Measurements from ENCODE around the gene PMM1. TPM values are rescaled to one million over a fixed set of nuclear protein-coding genes. Genes with fewer than 3 reads are reported as not detected.

Gene PMM1
- total RNA-seq, 2 experiments from 2014 or later: 44.4 to 46.2 TPM

DNA sequence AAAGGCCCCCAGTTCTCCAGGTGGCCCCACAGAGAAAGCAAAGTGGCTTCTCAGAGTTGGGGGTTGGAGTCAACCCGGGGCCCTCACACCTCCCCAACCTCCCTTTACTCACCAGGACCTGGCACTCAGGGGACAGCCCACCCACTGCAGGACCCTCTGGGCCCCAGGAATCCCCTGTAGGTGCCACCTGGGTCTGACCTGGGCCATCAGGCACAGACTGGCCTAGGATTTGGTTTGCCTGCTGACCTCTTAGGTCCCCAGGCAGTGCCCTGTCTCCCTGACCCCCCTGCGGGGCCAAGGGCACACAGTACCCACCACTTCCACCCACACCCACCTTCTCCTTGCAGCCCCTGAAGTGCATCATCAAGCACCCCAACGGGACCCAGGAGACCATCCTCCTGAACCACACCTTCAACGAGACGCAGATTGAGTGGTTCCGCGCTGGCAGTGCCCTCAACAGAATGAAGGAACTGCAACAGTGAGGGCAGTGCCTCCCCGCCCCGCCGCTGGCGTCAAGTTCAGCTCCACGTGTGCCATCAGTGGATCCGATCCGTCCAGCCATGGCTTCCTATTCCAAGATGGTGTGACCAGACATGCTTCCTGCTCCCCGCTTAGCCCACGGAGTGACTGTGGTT is 61.4 kb downstream of the PMM1 start:
- Mint-ChIP-seq H3K36me3 (ENCODE audit: low read depth) (peaks cover 30% of the 10 kb centered on the region), H3K9me3 (no peaks in the 10 kb centered on the region), H3K4me3 (no peak overlapping the region), H3K27me3 (no peaks in the 10 kb centered on the region), H3K27ac (no peak overlapping the region), H3K4me1 (peaks cover 13% of the 10 kb centered on the region)
- ChIA-PET CTCF (interaction anchor here (1.2 to 5.3 kb wide), 5 partner anchors 10 to 125 kb away, joined by 3 to 78 read pairs (median 8); no protein-coding TSS in a partner anchor), POLR2A (interaction anchor here (0.6 to 1.9 kb wide), 3 partner anchors 82 to 308 kb away, joined by 3 to 9 read pairs (median 3); partner anchors contain the start of gene TOB2)
- no peak for DNase-seq

Other genes starting within 250 kb of the PMM1 start
- 1 to 10 TPM; 2.3 to 3.3 TPM for gene TEF, start 207.9 kb downstream of the PMM1 start, total RNA-seq
- 10 to 100 TPM; 38.7 to 41.2 TPM for gene TOB2, start 143.0 kb downstream of the PMM1 start, total RNA-seq
- 10 to 100 TPM; 43.9 to 55.3 TPM for gene PHF5A, start 121.1 kb downstream of the PMM1 start, total RNA-seq
- gene ACO2, start 120.7 kb downstream of the PMM1 start, total RNA-seq: 10 to 100 TPM; 69.9 to 72.2 TPM
- 10 to 100 TPM; 19.2 to 20.5 TPM for gene POLR3H, start 45.4 kb downstream of the PMM1 start, total RNA-seq
- not detected for gene CSDC2, start 28.8 kb downstream of the PMM1 start, total RNA-seq
- gene DESI1, start 31.2 kb upstream of the PMM1 start, total RNA-seq: 10 to 100 TPM; 49.3 to 53.6 TPM
- gene XRCC6, start 31.5 kb upstream of the PMM1 start, total RNA-seq: 100 to 1,000 TPM; 244 to 251 TPM
- 100 to 1,000 TPM; 166 to 176 TPM for gene SNU13, start 99.0 kb upstream of the PMM1 start, total RNA-seq
- 10 to 100 TPM; 75.5 to 79.1 TPM for gene MEI1, start 109.7 kb upstream of the PMM1 start, total RNA-seq
- gene CCDC134, start 210.8 kb upstream of the PMM1 start, total RNA-seq: 10 to 100 TPM; 17.9 to 20.3 TPM
- gene SREBF2, start 243.3 kb upstream of the PMM1 start, total RNA-seq: 100 to 1,000 TPM; 150 to 157 TPM

Data from activated CD4-positive, alpha-beta memory T cell treated with anti-CD3 and anti-CD28 coated beads, Interleukin-2, amount 10 ng/mL, durations not matched to agents 7 days and 5 days (primary cell).